Stimulated activated CD4-positive, alpha-beta T cell treated with anti-CD3 and anti-CD28 coated beads, Interleukin-2, amount 100 ng/mL, for 24 hours (primary cell): ENCODE results near the gene PNMA6E.

Experiments used
- DNase-seq, 2 donors: peaks; one replicate each; pipeline ENCODE4 v3.0.0-alpha.2; 2020

PNMA6E gene

GRCh38 chrX:153347530-153347929, 53.6 kb downstream of the PNMA6E start:
- no peak for DNase-seq
